Skeletal muscle tissue (tissue), 4 donors: ENCODE results near the gene IL15RA. TPM values are rescaled to one million over a fixed set of nuclear protein-coding genes. Genes with fewer than 3 reads are reported as not detected.
"Not testable (repeated sequence)": the region's sequence is repeated elsewhere in the genome, so short reads cannot be mapped to it uniquely, and the experiment has no call there.

Experiments used
- H3K27ac ChIP-seq: one replicate; pipeline ENCODE4 v1.7.0; 2013; ENCODE audit warnings: mild to moderate bottlenecking, low read depth, low read length, inconsistent platforms
- H3K27me3 ChIP-seq, 3 donors: one replicate each; pipeline ENCODE4 v1.7.0; 2013; ENCODE audit warnings: low read length in 3 of 3; ENCODE audit not compliant: control insufficient read depth in 3 of 3, insufficient read depth in 3 of 3
- H3K36me3 ChIP-seq, 3 donors: one replicate each; pipeline ENCODE4 v1.7.0; 2013; ENCODE audit warnings: low read length in 3 of 3; ENCODE audit not compliant: control insufficient read depth in 3 of 3, insufficient read depth in 3 of 3
- H3K4me1 ChIP-seq, 3 donors: one replicate each; pipeline ENCODE4 v1.7.0; 2013; ENCODE audit warnings: low read length in 3 of 3, mild to moderate bottlenecking in 3 of 3; ENCODE audit not compliant: control insufficient read depth in 3 of 3, insufficient read depth in 3 of 3
- H3K4me3 ChIP-seq, 3 donors: one replicate each; pipeline ENCODE4 v1.7.0; 2013; ENCODE audit warnings: low read length in 3 of 3
- H3K9ac ChIP-seq, 3 donors: one replicate each; pipeline ENCODE4 v1.7.0; 2013; ENCODE audit warnings: low read length in 3 of 3, mild to moderate bottlenecking in 3 of 3, moderate library complexity in 2 of 3, low read depth in 1 of 3
- H3K9me3 ChIP-seq, 3 donors: one replicate each; pipeline ENCODE4 v1.7.0; 2013; ENCODE audit warnings: low read length in 3 of 3; ENCODE audit not compliant: control insufficient read depth in 3 of 3
- total RNA-seq: library from RNA; depleted of rRNA; stranded (reverse); fragments of >200 nt; gene quantifications from one replicate; pipeline ENCODE4 v1.2.3, GENCODE V29; 2014
- donor health status: Osteomylitis.

The IL15RA gene
- total RNA-seq, 1 donor from 2014 or later, result 1.6 TPM

- H3K9ac ChIP-seq, result no peak overlapping the region
- H3K27ac ChIP-seq, result no peak overlapping the region
- H3K4me1 ChIP-seq, result peaks cover 3 to 11% (median 9%) of the 10 kb centered on the region in 3 donors
- no peaks in the 10 kb centered on the region for H3K9me3 ChIP-seq
- H3K36me3 ChIP-seq, result peaks cover 11 to 18% (median 14%) of the 10 kb centered on the region in 3 donors
- no peak overlapping the region for H3K4me3 ChIP-seq
- H3K27me3 ChIP-seq, result no peaks in the 10 kb centered on the region
Measured at GRCh38 chr10:5953676-5954075, 23.7 kb downstream of the IL15RA start.

- Histone ChIP-seq H3K27me3 (no peaks in the 10 kb centered on the region), H3K9ac (no peak overlapping the region), H3K27ac (no peak overlapping the region), H3K4me1 (peaks cover 3 to 11% (median 9%) of the 10 kb centered on the region in 3 donors), H3K36me3 (peaks cover 11 to 14% (median 14%) of the 10 kb centered on the region in 3 donors), H3K9me3 (no peaks in the 10 kb centered on the region), H3K4me3 (no peak overlapping the region)
Measured at GRCh38 chr10:5952731-5953385, 24.5 kb downstream of the IL15RA start.

GRCh38 chr10:5951721-5952407, 25.5 kb downstream of the IL15RA start:
- Histone ChIP-seq H3K9ac (no peak overlapping the region), H3K27me3 (no peaks in the 10 kb centered on the region), H3K4me3 (no peak overlapping the region), H3K9me3 (no peaks in the 10 kb centered on the region), H3K4me1 (peaks cover 3 to 12% (median 9%) of the 10 kb centered on the region in 3 donors), H3K36me3 (peaks cover 11 to 14% (median 14%) of the 10 kb centered on the region in 3 donors), H3K27ac (no peak overlapping the region)

GRCh38 chr10:5951167-5951711, 26.1 kb downstream of the IL15RA start:
- H3K9ac ChIP-seq, result no peak overlapping the region
- peaks cover 4 to 16% (median 9%) of the 10 kb centered on the region in 3 donors for H3K4me1 ChIP-seq
- no peak overlapping the region for H3K4me3 ChIP-seq
- H3K36me3 ChIP-seq, result peaks cover 8 to 14% (median 12%) of the 10 kb centered on the region in 3 donors
- no peaks in the 10 kb centered on the region for H3K9me3 ChIP-seq
- H3K27me3 ChIP-seq, result no peaks in the 10 kb centered on the region
- H3K27ac ChIP-seq, result no peak overlapping the region

- H3K27ac ChIP-seq, result no peak overlapping the region
- H3K9ac ChIP-seq, result no peak overlapping the region
- H3K4me3 ChIP-seq, result no peak overlapping the region
- peaks cover 6 to 14% (median 8%) of the 10 kb centered on the region in 3 donors for H3K36me3 ChIP-seq
- no peaks in the 10 kb centered on the region for H3K27me3 ChIP-seq
- no peaks in the 10 kb centered on the region for H3K9me3 ChIP-seq
- peaks cover 21 to 28% (median 25%) of the 10 kb centered on the region in 3 donors for H3K4me1 ChIP-seq
Measured at GRCh38 chr10:5949009-5949759, 28.2 kb downstream of the IL15RA start.

- no peaks in the 10 kb centered on the region for H3K27me3 ChIP-seq
- H3K9ac ChIP-seq, result no peak overlapping the region
- H3K27ac ChIP-seq, result no peak overlapping the region
- H3K9me3 ChIP-seq, result no peaks in the 10 kb centered on the region
- no peak overlapping the region for H3K4me3 ChIP-seq
- H3K36me3 ChIP-seq, result peaks cover 4 to 9% (median 6%) of the 10 kb centered on the region in 3 donors
- peaks cover 30 to 36% (median 35%) of the 10 kb centered on the region in 3 donors for H3K4me1 ChIP-seq
Measured at GRCh38 chr10:5948208-5948585, 29.1 kb downstream of the IL15RA start.

- Histone ChIP-seq H3K4me3 (no peak overlapping the region), H3K9me3 (no peaks in the 10 kb centered on the region), H3K36me3 (peaks cover 0 to 3% (median 1%) of the 10 kb centered on the region in 3 donors), H3K4me1 (peaks cover 33 to 40% (median 36%) of the 10 kb centered on the region in 3 donors), H3K27me3 (no peaks in the 10 kb centered on the region), H3K9ac (no peak overlapping the region), H3K27ac (no peak overlapping the region)
Measured at GRCh38 chr10:5947471-5948207, 29.7 kb downstream of the IL15RA start.

- Histone ChIP-seq H3K9ac (no peak overlapping the region), H3K27me3 (no peaks in the 10 kb centered on the region), H3K9me3 (no peaks in the 10 kb centered on the region), H3K4me3 (no peak overlapping the region), H3K36me3 (no peaks in the 10 kb centered on the region), H3K27ac (peak overlapping the region; percentile 91), H3K4me1 (peaks cover 40 to 49% (median 41%) of the 10 kb centered on the region in 3 donors)
Measured at GRCh38 chr10:5946786-5947185, 30.6 kb downstream of the IL15RA start.

GRCh38 chr10:5946419-5946775, 30.9 kb downstream of the IL15RA start:
- not testable (repeated sequence) for H3K36me3 ChIP-seq, H3K4me3 ChIP-seq

More at GRCh38 chr10:5946419-5946775, 30.9 kb downstream of the IL15RA start:
- H3K27me3 ChIP-seq, H3K9me3 ChIP-seq: not testable (repeated sequence)
- Histone ChIP-seq H3K27ac (peak overlapping the region; percentile 91), H3K9ac (peak overlapping the region in 1 of 3 donors; percentile 47), H3K4me1 (peaks cover 42 to 51% (median 42%) of the 10 kb centered on the region in 3 donors)
